ENCODE data around the gene RREB1.

RREB1 gene

DNA sequence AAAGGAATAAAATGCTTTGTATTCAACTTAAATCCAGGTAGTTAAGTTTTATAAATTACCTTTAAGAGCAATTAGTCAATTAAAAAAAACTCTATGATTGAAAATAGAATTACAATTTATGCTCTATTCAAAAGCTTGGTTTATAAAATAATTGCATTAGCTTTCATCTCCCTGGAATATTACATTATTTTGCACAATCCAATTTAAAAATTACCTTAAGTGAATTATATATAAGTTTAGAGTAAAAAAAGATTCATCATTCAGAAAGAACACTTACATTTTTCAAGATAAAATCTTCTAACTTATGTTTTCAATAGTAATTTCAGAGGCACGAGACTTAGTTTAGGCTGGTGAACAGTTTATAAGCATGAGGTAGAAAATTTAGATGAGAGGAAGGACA lies 190.4 kb downstream of the RREB1 start:
- no peak for DNase-seq (ENCODE audit: low spot score)

DNA sequence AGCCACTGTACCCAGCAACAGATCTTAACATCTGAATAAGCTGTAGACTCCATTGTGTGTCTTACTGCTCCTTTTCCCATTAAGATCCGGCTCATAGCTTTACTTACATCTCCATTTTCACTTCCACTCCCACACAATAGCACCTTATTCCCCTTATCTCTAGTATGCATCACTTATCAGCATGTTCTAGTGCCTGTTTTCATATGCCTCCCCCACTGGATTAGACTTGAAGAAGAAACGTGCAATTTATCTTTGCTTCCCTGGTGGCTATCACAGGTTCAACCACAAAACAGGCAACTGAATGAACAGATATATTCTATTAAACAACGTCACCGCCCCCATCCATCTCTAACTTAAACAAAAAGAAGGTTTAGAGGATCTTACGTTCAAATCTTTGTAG lies 193.2 kb downstream of the RREB1 start:
- no peak for DNase-seq (ENCODE audit: low spot score)

Data from cerebellar cortex (tissue), 1 donor.